NCI-H187 (cell line): ENCODE results near the gene CCDC91.

Experiments used
- DNase-seq, 2 experiments: peaks; one replicate each; lab custom pipeline; 2025; lab: John Stamatoyannopoulos, UW

The CCDC91 gene

GRCh38 chr12:28537474-28537873, 347.2 kb downstream of the CCDC91 start:
- DNase-seq, result no peak

- DNase-seq, result no peak
Measured at GRCh38 chr12:28539691-28540323, 349.6 kb downstream of the CCDC91 start.

- DNase-seq, result no peak
Measured at GRCh38 chr12:28540324-28540714, 350.1 kb downstream of the CCDC91 start.

- no peak for DNase-seq
Measured at GRCh38 chr12:28543021-28543890, 353.0 kb downstream of the CCDC91 start.

GRCh38 chr12:28550757-28551704, 360.8 kb downstream of the CCDC91 start:
- DNase-seq, result no peak

GRCh38 chr12:28552251-28552970, 362.2 kb downstream of the CCDC91 start:
- DNase-seq, result no peak

GRCh38 chr12:28555748-28556147, 365.5 kb downstream of the CCDC91 start:
- DNase-seq, result no peak

GRCh38 chr12:28558250-28558649, 368.0 kb downstream of the CCDC91 start:
- DNase-seq, result no peak

GRCh38 chr12:28563286-28563685, 373.0 kb downstream of the CCDC91 start:
- DNase-seq, result no peak

- no peak for DNase-seq
Measured at GRCh38 chr12:28563936-28564335, 373.7 kb downstream of the CCDC91 start.

- DNase-seq, result no peak
Measured at GRCh38 chr12:28568118-28568517, 377.9 kb downstream of the CCDC91 start.

- DNase-seq, result no peak
Measured at GRCh38 chr12:28568704-28569103, 378.4 kb downstream of the CCDC91 start.

GRCh38 chr12:28569698-28570411, 379.6 kb downstream of the CCDC91 start:
- DNase-seq, result no peak

GRCh38 chr12:28570811-28571210, 380.6 kb downstream of the CCDC91 start:
- no peak for DNase-seq

GRCh38 chr12:28574746-28575592, 384.7 kb downstream of the CCDC91 start:
- no peak for DNase-seq

GRCh38 chr12:28575593-28576205, 385.4 kb downstream of the CCDC91 start:
- DNase-seq, result no peak

- no peak for DNase-seq
Measured at GRCh38 chr12:28578361-28578760, 388.1 kb downstream of the CCDC91 start.

- DNase-seq, result no peak
Measured at GRCh38 chr12:28578833-28579252, 388.6 kb downstream of the CCDC91 start.

GRCh38 chr12:28582672-28583376, 392.6 kb downstream of the CCDC91 start:
- no peak for DNase-seq
